Astrocyte of the hippocampus (primary cell): ENCODE data around the gene MT4.
A peak's percentile ranks its signal among the peaks of the same experiment; 100 is the strongest.

Source experiments
- DNase-seq: peaks from one replicate; pipeline ENCODE4 v3.0.0; 2011; ENCODE audit warnings: low read depth, low spot score

The MT4 gene

DNA sequence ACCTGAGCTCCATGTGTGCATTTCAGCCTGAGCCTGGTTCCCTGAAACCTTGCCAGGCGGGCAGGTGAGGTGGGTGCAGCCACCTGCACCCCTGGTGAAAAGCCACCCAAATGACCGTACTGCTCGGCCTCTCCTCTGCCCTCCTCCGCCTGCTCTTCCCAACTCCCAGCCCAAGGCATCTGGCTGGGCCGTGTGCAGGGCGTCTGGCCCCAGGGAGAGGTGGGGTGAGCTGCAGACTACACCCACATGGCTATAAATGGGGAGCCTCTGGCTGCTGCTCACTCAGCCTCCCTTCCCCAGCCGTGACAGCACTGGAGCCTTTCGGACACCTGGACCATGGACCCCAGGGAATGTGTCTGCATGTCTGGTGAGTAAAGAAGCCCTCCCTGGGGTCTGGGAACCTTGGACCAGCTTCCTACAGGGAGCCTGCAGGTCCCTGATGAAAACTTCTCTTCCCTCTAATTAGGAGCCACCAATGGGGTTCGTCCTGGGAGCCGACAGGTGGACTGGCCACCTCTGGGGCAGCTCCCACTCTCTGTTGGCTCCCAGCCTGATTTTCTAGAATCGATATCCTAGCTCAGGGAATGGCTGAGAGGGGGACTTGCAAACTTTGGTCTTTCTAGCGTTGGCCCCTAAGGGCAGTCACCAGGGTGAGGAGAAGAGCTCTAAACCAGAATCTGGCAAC is at the start of gene MT4:
Gene MT4 (plus strand): TSS at position 281 of the 685 bp plus-strand sequence. CDS start 56 bp downstream, at position 337.
- DNase-seq = no peak

DNA sequence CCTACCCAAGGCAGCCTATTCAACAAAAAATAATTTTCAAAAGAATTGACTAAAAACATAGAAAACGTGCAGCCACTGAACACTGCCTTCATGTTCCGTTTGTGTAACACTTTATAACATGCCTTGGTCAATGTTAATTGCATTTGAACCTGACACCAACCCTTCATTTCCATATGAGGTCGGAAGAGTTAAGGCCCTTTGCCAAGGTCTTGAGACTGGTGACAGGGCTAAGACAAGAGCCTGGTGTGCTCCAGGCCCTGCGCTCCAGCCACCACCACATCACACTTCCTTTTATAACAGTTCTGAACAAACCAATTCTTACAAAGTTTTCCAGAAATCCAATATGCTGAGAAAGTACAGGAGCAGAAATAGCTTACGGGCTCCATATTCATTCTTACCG is 49.2 kb upstream of the MT4 start:
- no peak for DNase-seq

DNA sequence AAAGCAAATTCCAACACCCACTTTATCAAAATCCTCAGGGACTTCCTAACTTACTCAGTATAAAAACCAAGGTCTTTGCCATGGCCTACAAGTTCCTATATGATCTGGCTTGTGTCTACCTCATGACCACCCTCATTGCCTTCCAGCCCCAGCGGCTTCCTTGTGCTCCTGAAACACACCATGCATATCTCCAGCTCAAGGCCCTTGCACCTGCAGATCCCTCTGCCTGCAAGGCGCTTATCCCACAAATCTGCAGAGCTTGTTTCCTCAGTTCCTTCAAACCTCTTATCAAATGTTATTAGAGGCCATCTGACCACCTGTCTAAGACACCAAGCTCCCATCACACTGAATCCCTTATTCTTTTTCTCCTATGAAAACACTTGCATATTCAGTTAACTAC is 47.7 kb upstream of the MT4 start:
- no peak for DNase-seq

DNA sequence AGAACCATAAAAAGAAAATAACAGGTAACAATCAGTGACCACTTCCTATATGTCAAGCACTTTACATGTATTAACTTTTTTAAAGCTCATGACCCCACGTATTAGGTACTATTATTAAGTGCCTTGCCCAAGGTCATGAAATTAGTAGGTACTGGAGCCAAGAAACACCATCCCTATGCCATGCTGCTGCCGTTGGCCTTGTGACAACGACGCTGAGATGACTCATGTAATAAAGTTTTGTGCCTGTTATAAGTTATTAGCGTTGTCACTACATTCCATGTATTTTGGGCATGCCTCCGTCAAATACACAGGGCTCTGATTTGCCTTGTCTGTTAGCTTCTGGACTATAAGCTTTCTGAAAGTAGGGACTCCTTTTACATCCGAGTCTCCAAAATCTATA is 46.4 kb upstream of the MT4 start:
- peak; percentile 12 for DNase-seq

DNA sequence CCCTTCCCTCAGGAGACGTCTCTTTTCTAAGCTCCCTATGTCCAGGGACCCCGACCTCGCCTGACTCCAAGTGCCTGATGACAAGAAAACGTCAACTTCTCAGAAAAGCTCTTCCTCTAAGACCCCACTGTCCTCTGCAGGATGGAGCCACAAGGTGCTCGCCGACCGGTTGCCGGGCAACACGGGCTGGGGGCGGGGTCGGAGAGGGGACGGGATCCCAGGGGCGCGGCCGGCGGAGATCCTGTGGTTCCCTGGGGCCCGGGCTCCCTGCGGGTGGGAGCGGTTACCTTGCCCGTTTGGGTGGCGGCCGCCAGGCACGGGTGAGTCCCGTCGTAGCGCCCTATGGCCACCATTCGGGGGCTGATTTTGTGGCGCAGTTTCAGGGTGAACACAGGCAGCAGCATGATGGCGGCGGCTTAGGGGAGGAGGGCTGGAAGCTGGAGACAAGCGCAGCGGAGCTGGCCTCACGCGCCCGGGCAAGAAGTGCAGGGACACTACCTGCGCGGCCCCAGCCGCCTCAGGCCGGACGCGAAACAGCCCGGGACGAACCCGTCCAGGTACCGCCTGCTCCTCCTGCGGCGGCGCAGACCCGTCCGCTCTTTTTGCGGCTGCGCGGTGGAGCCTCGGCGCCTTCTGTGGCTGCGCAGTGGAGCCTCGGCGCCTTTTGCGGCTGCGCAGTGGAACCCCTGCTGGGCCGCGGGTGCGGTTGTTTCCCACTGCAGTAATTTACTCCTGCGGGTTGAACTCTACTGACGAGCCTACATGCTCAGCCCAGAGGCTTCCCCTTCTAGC is 45.2 kb upstream of the MT4 start, which contains the start of gene BBS2:
Gene BBS2 (minus strand): TSS at position 566 of the 792 bp plus-strand sequence. CDS start 162 bp downstream, at position 404.
- DNase-seq = peak; percentile 95

DNA sequence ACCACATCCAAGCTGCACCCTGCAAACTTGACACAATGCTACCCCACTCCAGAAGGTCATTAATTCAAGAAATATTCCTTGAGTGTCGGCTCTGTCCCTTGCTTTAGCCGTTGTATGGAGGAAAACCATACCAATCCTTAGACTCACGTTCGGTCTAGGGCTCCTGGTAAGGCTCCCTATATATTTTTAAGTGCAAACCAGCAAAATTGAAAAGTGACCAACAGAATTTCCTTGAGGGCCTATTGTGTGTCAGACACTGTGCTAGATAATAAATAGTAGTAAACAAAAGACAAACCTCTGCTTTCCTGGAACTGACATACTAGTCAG is 44.7 kb upstream of the MT4 start:
- no peak for DNase-seq

DNA sequence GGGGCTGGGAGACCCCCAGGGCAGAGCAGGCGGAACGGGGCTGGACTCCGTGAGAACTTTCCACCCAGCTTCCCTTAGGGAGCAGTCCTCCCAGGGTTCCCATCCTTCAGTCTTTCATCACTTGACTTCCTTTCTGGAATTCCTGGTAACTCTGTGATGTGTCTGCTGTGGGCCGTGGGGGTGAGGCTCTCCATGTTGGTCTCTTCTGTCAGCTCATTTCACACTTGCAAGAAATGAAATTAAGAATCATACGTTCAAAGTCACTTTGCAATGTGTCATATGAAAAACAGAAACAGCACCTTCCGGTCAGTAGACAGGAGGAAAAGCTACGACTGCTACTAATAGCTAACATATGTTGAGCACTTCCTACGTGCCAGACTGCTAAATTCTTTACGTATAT is 39.6 kb upstream of the MT4 start:
- DNase-seq = no peak

DNA sequence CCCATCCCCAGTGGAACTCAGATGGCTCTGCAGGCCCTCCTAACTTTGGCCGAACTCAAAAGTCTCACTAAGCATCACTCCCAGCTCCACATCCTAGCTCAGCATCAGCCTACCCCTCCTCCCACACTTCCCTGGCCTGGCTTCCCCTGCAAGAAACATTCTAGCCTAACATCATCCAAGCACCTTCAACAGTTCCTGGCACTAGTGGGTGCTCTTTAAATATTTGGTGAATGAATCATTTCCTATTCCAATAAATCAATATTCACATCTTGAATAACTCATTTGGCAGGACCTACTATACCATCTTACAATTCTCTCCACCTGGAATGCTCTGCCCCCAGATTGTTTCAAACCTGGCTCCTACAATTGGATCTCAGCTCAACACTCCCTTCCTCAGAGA is 34.0 kb upstream of the MT4 start:
- DNase-seq = no peak

DNA sequence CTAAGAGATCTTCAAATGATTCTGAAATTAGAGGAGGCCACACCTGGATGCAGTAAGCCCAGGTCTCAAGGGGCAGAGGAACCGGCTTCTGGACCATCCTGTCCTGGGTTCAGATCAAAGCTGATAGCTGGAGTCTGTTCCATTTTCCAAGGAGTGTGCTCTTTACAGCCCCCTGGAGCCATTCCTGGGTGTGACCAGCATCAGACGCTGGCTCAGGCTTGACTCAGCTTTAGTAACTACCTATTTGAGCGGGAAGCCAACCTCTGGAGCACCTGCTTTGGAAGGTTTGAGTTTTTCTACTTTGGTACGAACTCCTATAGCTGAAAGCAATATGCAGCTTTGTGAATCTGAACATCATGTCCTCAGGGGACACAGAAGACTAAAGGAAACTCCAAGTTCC is 32.2 kb upstream of the MT4 start:
- DNase-seq = no peak

DNA sequence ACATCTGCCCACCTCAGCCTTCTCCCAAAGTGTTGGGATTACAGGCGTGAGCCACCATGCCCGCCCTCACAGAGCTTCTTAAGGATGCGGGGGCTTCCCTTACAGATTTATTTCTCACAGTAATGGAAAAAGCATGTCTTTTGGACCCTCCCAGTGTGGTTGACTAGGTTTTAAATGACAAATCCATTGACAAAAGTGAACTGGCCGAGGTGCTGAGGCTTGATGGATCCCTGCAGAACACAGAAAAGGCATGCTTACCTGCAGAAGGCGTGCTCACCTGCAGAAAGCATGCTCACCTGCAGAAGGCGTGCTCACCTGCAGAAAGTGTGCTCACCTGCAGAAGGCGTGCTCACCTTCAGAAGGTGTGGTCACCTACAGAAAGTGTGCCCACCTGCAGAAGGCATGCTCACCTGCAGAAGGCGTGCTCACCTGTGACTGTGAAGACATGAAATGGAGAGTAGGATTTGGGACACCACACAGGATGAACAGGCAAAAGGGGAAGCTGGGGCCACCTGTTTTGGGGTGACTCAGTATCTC is 30.0 kb upstream of the MT4 start:
- DNase-seq = no peak

DNA sequence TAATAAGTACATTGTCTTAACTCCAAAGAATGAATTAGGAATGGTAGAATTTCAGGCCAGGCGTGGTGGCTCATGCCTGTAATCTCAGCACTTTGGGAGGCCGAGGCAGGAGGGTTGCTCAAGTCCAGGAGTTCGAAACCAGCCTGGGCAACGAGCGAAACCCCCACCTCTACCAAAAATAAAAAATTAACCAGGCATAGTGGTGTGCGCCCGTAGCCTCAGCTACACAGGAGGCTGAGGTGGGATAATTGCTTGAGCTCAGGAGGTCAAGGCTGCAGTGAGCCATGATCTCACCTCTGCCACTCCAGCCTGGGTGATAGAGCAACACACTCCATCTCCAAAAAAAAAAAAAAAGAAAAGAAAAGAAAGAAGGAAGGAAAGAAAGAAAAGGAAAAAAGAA is 26.5 kb upstream of the MT4 start:
- DNase-seq = no peak

DNA sequence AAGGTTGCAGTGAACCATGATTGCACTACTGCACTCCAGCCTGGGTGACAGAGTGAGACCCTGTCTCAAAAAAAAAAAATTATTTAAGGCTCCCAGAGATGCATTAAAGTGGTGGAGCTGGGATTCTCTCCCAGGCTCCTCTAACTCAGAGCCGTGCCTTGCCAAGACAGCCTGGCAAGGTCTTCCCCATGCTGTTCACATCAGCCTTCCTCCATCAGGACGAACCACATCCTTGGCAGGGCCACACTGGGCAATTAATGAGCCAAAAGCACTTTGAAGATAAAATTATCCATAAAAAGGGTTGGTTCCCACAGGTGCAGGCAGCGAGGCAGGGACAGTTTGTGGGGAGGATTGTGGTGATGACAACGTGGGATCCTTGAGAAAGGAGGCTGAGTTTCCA is 25.2 kb upstream of the MT4 start:
- no peak for DNase-seq

DNA sequence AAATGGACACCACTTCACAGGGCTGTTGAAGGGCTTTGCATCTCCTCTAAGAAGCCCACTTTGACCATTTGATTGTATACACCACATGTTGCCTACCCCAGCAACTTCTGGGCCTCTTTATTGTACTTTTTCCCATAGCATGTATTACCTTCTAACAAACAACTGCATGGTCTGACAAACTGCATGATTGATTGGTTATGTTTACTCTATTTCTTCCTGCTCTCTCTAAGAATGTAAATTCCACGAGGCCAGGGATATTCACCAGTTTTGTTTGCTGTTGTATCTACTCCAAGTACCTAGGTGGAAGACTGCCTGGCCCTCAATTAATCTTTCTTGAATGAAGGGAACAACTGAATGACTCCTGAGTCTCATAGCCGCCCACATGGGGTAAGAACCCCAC is 22.8 kb upstream of the MT4 start:
- no peak for DNase-seq

DNA sequence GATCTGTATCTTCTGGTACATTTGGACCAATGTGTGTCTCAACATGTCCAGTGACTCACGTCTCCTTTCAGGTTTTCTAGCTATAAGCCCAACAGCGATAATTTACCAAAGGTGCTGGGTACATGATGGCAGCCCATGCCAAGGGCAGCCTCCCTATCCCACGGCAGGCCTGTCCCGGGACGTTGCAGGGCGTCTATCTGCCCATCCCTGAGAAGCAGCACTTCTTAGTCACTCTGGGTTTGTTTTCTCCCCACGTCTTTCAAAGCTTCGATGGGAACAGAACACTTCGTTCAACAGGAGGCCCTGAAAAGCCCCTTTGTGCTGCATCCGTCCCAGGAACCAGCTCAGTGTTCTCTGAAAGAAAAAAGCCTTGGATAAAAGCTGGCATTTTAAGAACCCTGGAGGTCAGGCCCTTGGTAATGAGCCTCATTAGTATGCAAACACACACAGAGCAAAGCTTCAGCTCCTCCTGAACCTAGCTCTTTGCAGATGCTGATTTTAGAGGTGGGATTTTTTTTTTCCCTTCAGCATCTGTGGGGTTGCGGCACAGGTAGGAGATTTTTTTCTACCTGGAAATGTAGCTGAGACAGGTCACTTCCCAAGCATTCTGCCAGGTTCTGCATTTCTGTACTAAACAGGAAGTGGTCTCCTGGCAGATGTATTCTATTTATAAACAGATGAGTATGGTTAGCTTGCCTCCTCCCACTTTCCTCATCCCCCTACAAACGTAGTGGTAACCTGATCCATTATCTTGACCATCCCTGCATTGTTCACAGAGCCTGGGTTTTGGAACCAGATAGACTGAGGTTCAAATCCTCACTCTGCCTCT is 17.5 kb upstream of the MT4 start:
- DNase-seq = peak; percentile 38

DNA sequence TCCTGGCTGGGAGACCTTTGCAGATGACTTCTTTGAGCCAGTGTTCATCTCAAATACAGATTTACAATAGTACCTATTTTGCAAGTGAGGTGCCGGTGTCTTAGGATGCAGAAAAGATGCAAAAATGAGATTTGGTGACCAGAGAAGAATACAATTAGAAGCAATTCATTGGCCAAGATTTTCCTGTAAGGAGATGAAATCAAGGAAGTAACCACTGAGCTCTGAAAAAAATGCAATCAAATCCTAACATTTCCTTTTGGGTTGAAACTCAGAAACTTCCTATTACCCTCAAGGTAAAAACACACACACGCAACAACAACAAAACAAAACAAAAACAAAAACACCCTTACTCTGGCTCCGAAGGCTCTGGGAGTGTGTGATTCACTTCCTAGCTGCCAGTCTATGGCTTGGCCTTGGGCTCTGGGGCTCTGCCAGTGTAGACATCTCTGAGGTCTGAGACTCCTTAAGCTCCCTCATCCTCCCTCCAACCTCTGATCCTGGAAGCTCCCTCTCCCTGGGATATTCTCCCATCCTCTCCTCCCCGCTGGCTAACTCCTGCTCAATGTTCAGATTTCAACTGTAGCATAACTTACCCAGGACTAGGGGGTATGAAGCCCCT is 16.8 kb upstream of the MT4 start:
- DNase-seq = peak; percentile 12

DNA sequence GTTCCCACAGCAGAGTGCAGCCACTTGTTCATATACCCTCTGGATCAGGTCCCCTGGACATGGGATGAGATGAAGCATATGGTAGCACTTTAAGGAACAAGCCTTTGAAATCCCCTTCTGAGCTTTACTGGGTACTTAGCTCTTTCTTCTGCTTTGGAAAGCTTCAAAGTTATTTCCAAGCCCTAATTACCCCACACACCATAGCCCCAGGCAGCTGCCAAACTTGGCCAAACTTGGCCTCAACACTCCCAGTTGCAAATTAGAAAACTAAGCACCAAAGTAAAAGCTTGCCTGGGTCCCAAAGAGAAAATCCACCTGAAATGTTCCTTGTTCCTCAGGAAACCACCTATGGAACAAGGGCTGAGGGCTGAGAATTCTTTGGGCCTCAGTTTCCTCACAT is 15.7 kb upstream of the MT4 start:
- DNase-seq = no peak

DNA sequence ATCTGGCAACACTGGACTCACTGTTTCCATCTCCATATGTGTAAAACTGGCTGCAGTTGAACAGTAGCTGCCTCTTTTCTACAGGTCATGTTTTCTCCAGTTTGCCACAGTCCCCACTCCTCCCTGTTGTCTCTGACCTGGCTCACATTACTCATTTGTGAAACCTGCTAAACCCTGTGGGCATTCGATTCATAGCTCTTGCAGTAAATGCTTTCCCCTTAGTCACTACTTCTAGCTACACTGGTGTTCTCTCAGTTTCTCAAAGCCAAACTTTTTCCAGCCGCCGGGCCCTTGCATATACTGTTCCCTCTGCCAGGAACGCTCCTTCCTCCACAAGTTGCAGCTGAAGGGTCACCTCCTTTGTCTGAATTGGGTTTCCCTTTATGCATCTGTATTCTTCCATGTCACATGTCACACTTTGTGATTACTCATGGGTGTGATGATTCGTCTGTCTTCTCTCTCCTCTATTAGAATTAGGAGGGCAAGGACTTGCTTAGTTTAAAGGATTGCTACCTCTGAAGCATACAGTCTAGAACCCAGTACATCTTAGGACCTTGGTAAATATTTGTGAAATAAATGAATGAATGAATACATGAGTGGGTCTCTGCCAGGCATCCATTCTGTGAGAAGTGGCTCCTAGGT is 15.0 kb upstream of the MT4 start:
- no peak for DNase-seq

DNA sequence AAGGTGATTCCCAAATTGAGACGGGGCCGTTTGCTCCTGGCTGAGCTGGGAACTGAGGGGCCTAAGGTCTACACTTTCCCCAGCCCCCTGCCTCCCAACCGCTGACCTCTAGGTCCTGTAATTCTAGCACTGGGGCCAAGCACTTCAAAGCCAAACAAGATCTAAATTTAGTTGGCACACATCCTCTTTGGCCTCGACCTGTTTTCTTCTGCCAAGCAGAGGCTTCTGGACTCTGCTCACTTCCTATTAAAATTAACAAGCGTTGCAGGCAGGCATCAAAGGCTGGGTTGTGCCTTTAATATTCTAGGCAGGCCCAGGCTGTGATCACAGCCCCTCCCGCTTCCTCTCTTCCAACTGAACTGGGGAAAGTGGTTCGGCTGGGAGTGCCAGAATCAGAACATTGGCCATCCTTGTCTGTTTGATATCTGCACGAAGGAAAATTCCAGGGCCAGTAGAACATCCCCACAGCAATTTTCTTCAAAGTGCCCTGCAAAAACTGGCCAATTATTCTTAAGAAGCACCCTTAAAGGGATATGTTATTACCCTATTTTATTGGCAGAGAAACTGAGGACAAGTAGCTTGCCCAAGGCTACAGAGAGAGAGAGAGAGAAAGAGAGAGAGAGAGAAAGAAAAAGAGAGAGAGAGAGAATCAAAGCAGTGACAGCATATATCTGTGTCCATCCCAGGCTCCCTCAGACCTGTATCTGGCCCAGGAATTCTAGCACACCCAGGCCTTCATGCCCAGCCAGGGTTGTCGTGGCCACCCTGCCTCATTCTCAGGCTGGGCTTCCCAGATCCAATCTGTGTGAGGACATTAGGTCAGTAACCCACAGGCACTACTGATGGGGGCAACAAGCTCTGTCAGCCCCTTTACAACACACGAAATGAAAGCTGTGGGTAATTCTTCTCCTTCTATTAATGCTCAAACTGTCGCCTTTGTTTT is 12.8 kb upstream of the MT4 start:
- DNase-seq = peak; percentile 27

DNA sequence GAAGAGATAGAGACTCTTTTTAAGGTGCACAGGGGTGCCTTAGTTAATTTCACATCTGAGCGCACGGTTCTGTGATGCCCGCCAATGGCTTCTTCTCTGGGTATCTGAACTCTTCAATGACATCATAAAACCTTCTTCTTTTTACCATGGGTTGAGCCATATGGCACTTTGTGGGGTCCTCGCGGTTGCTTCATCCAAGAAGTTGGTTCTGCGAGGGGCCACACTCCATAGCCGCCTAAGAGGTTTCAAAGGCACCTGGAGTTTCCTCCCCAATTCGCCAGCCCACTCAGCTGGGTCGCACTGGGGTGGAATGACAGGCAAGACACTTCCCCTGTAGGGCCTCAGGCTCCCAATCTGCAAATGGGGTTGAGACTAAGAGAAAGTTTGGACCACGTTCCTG is 10.4 kb upstream of the MT4 start:
- DNase-seq = no peak
